Measurements from ENCODE around the gene HOXB2. TPM values are rescaled to one million over a fixed set of nuclear protein-coding genes. Genes with fewer than 3 reads are reported as not detected.

The HOXB2 gene
- total and polyA plus RNA-seq, 9 of the 15 experiments (the other 6 are each of a cell fraction or from before 2014, with no cell fraction given): 2.1 to 97.7 (median 21.2) TPM

- Histone ChIP-seq H3K4me3 (peak overlapping the region; percentile 36), H3K9ac (ENCODE audit: insufficient read depth in 1 of 2, low read depth in 2 of 2, low read length in 2 of 2) (peak overlapping the region; percentile 82 to 93; a peak in 3 of 4 replicates), H3K9me3 (replicated peaks; ENCODE audit: control insufficient read depth, insufficient read depth, low read depth, low read length) (no peaks in the 10 kb centered on the region), H3K9me1 (ENCODE audit: control insufficient read depth, insufficient read depth, low read length) (no peaks in the 10 kb centered on the region), H3K27ac (ENCODE audit: extremely low read depth, low read depth, low read length) (peak overlapping the region; percentile 95), H2AFZ (ENCODE audit: low read depth, low read length) (peak overlapping the region; percentile 73), H3K79me2 (ENCODE audit: control insufficient read depth, insufficient read depth, low read length) (peaks cover 72% of the 10 kb centered on the region), H4K20me1 (replicated peaks; ENCODE audit: control insufficient read depth, insufficient read depth, low read length) (no peaks in the 10 kb centered on the region), H3K4me1 (replicated peaks in 1 of 2; ENCODE audit: control insufficient read depth in 2 of 2, insufficient read depth in 2 of 2, low read length in 2 of 2) (peaks cover 35 to 44% of the 10 kb centered on the region in 2 experiments), H3K4me2 (ENCODE audit: insufficient read depth, low read length) (peak overlapping the region; percentile 81), H3K36me3 (ENCODE audit: control insufficient read depth, insufficient read depth, low read length) (peaks cover 44% of the 10 kb centered on the region; the same call in 2 of the 3 replicates), H3K27me3 (ENCODE audit: control insufficient read depth in 2 of 2, insufficient read depth in 2 of 2, low read length in 2 of 2) (no peaks in the 10 kb centered on the region)
- DNase-seq (ENCODE audit: extremely low read depth in 1 of 4, low spot score in 3 of 4): peak; percentile 60 to 91 (median 74)
- in situ Hi-C loops (cut with MboI): no loop called here
- peak; percentile 85 for FAIRE-seq
- ChIA-PET POLR2A (interaction anchor here (0.6 to 2.2 kb wide), 13 partner anchors 9 to 363 kb away, joined by 3 to 12 read pairs (median 6); no protein-coding TSS in a partner anchor), CTCF (ENCODE audit: low intra/inter-chr PET ratio) (no interaction called here)
- intact Hi-C loops (cut with micrococcal nuclease): loop anchor here (1.0 to 2.0 kb wide), 3 partner anchors 31 to 79 kb away; partner anchors contain the start of gene HOXB9
- 0 out of 3 replicates have a peak, but pooled peaks have one; percentile 3 for ATAC-seq
- no TSS peak for BruUV-seq (replicated peaks)
- WGBS (ENCODE audit: insufficient coverage, low coverage, missing lambda C conversion rate): under 1% methylated on average over 24 of the region's 24 CpGs
- TF ChIP-seq ARID1B (IDR thresholded peaks at IDR 0.05) (peak; percentile 76), HNRNPLL (IDR thresholded peaks at IDR 0.05; ENCODE audit: low read depth, low read length, poor library complexity, severe bottlenecking) (no peak), POU5F1 (IDR thresholded peaks at IDR 0.05; ENCODE audit: borderline replicate concordance, low read depth, low read length, partially characterized antibody) (no peak), ZBTB2 (IDR thresholded peaks at IDR 0.05) (no peak), ZNF146 (CRISPR knock-in tag; IDR thresholded peaks at IDR 0.05; ENCODE audit: unreplicated experiment) (no peak), ZBTB34 (CRISPR knock-in tag; IDR thresholded peaks at IDR 0.05) (no peak), GTF2B (IDR thresholded peaks at IDR 0.05; ENCODE audit: extremely low read depth, insufficient read length) (no peak), ZC3H4 (CRISPR knock-in tag; IDR thresholded peaks at IDR 0.05; ENCODE audit: borderline replicate concordance) (no peak), FOXO4 (CRISPR knock-in tag; IDR thresholded peaks at IDR 0.05) (no peak), ZNF175 (CRISPR knock-in tag; IDR thresholded peaks at IDR 0.05; ENCODE audit: low read depth) (no peak), RAD51 (IDR thresholded peaks at IDR 0.05; ENCODE audit: borderline replicate concordance, low read depth) (peak; percentile 99), KDM1A (IDR thresholded peaks at IDR 0.05) (peak; percentile 70 to 74; a peak in 2 of 4 replicates), MTA2 (IDR thresholded peaks at IDR 0.05; ENCODE audit: low read depth) (no peak; the same call in 1 of the 2 replicates), PHTF2 (CRISPR knock-in tag; IDR thresholded peaks at IDR 0.05) (no peak), ADNP (tag; IDR thresholded peaks at IDR 0.05) (no peak), POLR2AphosphoS5 (IDR thresholded peaks at IDR 0.05; ENCODE audit: control insufficient read depth, insufficient read depth, low read depth, low read length) (no peak; the same call in 1 of the 2 replicates)
Measured at GRCh38 chr17:48547808-48548522, 3.1 kb upstream of the HOXB2 start.
